Measurements from ENCODE around the gene THUMPD2.

The THUMPD2 gene

GRCh38 chr2:39708003-39708402 lies 71.1 kb downstream of the THUMPD2 start:
- H3K4me3 ChIP-seq (ENCODE audit: low read length): no peak overlapping the region
- DNase-seq (ENCODE audit: low read depth): no peak
- TF ChIP-seq CTCF (conservative IDR thresholded peaks at IDR 0.05; ENCODE audit: low read depth, low read length): no peak

- DNase-seq (ENCODE audit: low read depth): no peak
- no peak for TF ChIP-seq CTCF (conservative IDR thresholded peaks at IDR 0.05; ENCODE audit: low read depth, low read length)
- no peak overlapping the region for H3K4me3 ChIP-seq (ENCODE audit: low read length)
Measured at GRCh38 chr2:39706945-39707344, 72.1 kb downstream of the THUMPD2 start.

- no peak for TF ChIP-seq CTCF (conservative IDR thresholded peaks at IDR 0.05; ENCODE audit: low read depth, low read length)
Measured at GRCh38 chr2:39706312-39706711, 72.7 kb downstream of the THUMPD2 start.

GRCh38 chr2:39705638-39706037 lies 73.4 kb downstream of the THUMPD2 start:
- DNase-seq (ENCODE audit: low read depth): no peak
- H3K4me3 ChIP-seq (ENCODE audit: low read length): no peak overlapping the region
- TF ChIP-seq CTCF (conservative IDR thresholded peaks at IDR 0.05; ENCODE audit: low read depth, low read length): no peak

More at GRCh38 chr2:39706312-39706711, 72.7 kb downstream of the THUMPD2 start:
- no peak overlapping the region for H3K4me3 ChIP-seq (ENCODE audit: low read length)
- DNase-seq (ENCODE audit: low read depth): no peak

- H3K4me3 ChIP-seq (ENCODE audit: low read length): no peak overlapping the region
- TF ChIP-seq CTCF (conservative IDR thresholded peaks at IDR 0.05; ENCODE audit: low read depth, low read length): no peak
- DNase-seq (ENCODE audit: low read depth): no peak
Measured at GRCh38 chr2:39704540-39704939, 74.5 kb downstream of the THUMPD2 start.

- no peak for DNase-seq (ENCODE audit: low read depth)
- no peak overlapping the region for H3K4me3 ChIP-seq (ENCODE audit: low read length)
- TF ChIP-seq CTCF (conservative IDR thresholded peaks at IDR 0.05; ENCODE audit: low read depth, low read length): no peak
Measured at GRCh38 chr2:39703181-39703872, 75.7 kb downstream of the THUMPD2 start.

- no peak for TF ChIP-seq CTCF (conservative IDR thresholded peaks at IDR 0.05; ENCODE audit: low read depth, low read length)
- no peak for DNase-seq (ENCODE audit: low read depth)
- H3K4me3 ChIP-seq (ENCODE audit: low read length): no peak overlapping the region
Measured at GRCh38 chr2:39701137-39701536, 77.9 kb downstream of the THUMPD2 start.

All from retinal pigment epithelial cell (primary cell).